Lower leg skin (tissue), 3 donors: Measurements from ENCODE around the gene TSKU.

Experiments
- CTCF ChIP-seq, 3 donors: fragments of 450-650 bp; IDR thresholded peaks; one replicate each; pipeline ENCODE4 v1.5.1; 2016; ENCODE audit warnings: antibody characterized with exemption in 3 of 3, mild to moderate bottlenecking in 3 of 3, moderate library complexity in 2 of 3
- POLR2A ChIP-seq, 2 donors: fragments of 450-650 bp; IDR thresholded peaks; one replicate each; pipeline ENCODE4 v1.6.1; 2016 to 2017; ENCODE audit warnings: antibody characterized with exemption in 2 of 2, mild to moderate bottlenecking in 1 of 2, moderate library complexity in 1 of 2

GRCh38 chr11:76760236-76760635 lies 22.9 kb upstream of the TSKU start:
- TF ChIP-seq CTCF (IDR thresholded peaks at IDR 0.05) (no peak), POLR2A (IDR thresholded peaks at IDR 0.05) (no peak)
